Adrenal gland (tissue), 5 donors: ENCODE data around the gene IRF2BP2.

Source experiments
- POLR2A ChIP-seq, 2 donors: fragments of 450-650 bp; IDR thresholded peaks; one replicate each; pipeline ENCODE4 v1.6.1; 2017; ENCODE audit warnings: antibody characterized with exemption in 2 of 2, mild to moderate bottlenecking in 2 of 2, moderate library complexity in 1 of 2
- TF ChIP-seq, protein P1 (sequence below), 6 experiments: fragments of 450-650 bp in 4 of 6; fragments of 200-600 bp in 2 of 6; sonication (generic) in 1 of 6; IDR thresholded peaks; 1 replicate in 5 of 6; 2 replicates in 1 of 6; pipeline versions ENCODE4 v1.5.1 to v1.8.0; 2016 to 2021; ENCODE audit warnings: antibody characterized with exemption in 6 of 6, mild to moderate bottlenecking in 2 of 6, moderate library complexity in 1 of 6
- donor health status: DM: no; HTN: no; CAD: no.

DNA sequence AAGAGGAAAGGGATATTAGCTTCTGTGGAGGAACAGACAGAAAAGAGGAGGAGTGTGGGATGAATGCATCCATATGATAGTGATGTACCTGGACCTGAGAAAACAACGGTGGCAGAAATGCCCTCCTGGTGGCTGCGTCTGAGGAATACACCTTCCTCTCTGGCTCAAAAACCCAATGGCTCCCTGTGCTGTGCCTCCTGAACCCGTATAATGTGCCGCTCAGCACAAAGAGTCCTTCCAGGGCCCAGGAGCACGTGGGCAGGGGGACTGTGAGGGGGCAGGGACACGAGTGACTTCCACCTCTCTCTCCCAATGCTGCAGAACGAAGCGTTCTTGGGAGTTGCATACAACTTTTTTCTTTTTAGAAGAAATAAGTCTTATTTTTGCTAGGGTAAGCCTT lies 31.2 kb downstream of the IRF2BP2 start:
- TF ChIP-seq, protein P1, sequence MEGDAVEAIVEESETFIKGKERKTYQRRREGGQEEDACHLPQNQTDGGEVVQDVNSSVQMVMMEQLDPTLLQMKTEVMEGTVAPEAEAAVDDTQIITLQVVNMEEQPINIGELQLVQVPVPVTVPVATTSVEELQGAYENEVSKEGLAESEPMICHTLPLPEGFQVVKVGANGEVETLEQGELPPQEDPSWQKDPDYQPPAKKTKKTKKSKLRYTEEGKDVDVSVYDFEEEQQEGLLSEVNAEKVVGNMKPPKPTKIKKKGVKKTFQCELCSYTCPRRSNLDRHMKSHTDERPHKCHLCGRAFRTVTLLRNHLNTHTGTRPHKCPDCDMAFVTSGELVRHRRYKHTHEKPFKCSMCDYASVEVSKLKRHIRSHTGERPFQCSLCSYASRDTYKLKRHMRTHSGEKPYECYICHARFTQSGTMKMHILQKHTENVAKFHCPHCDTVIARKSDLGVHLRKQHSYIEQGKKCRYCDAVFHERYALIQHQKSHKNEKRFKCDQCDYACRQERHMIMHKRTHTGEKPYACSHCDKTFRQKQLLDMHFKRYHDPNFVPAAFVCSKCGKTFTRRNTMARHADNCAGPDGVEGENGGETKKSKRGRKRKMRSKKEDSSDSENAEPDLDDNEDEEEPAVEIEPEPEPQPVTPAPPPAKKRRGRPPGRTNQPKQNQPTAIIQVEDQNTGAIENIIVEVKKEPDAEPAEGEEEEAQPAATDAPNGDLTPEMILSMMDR (IDR thresholded peaks at IDR 0.05) = no peak
- no peak for TF ChIP-seq POLR2A (IDR thresholded peaks at IDR 0.05)
